ENCODE measurements around the gene TPPP2.
A peak's percentile ranks its signal among the peaks of the same experiment; 100 is the strongest.

TPPP2 gene

GRCh38 chr14:21057803-21058675, 28.0 kb downstream of the TPPP2 start, which contains the start of gene RNASE8:
Gene RNASE8, plus strand, starts transcription at chr14:21057822. Its CDS starts 71 bp downstream, at chr14:21057893.
- no peak for DNase-seq (ENCODE audit: low spot score)

DNA sequence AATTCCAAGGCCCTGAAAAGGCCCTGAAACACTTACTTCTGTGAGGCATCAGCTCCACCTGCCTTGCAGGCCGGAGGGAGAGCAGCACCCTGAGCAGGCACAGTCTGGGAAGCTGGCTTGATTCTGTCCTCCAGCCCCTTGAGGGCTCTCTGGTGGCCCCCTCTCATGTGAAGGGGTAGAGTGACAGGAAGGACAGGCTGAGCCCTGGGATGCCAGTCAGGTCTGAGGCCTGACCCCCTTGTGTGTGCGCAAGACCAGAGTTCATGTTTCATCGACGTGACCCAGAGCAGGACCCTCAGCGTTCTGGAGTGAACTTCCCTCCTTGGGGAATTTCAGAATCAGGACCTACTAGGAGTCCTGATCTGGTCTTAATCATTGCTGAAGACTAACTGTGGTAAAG, 28.9 kb downstream of the TPPP2 start:
- no peak for DNase-seq (ENCODE audit: low spot score)

DNA sequence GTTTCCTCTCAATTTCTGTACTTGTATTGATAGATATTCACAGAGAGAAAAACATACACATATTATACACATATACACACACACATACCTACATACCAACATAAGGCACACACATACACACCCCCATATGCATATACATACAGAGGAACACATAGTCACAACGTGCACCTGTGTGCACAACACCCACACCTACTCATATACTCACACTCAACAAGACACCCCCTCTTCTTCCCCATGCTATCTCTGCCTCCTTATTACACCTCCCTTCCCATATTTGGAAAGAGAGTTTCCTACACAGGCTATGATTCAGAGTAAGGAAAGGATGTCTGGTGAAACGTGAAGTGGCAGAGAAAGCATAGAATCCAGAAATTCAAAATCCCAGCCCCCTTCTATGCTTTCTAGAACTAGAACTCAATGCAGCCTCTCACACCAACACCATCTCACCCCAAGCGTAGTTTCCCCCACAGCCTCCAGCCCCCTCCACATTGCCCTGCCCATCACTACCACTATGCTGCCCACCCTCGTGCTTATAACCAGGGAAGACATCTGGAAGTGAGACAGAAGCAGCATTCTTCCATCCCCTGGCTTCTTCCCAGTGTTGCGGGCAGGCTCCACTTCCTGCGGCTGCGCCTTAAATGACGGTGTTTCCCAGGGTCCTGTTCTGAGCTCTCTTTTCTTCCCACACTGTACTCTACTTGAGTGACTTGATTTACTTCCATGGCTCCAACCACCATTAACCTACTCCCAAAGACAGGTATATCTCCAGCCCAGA, 30.0 kb downstream of the TPPP2 start:
- DNase-seq (ENCODE audit: low spot score), result no peak

- DNase-seq (ENCODE audit: low spot score), result no peak
Measured at GRCh38 chr14:21060614-21061346, 30.8 kb downstream of the TPPP2 start.

- no peak for DNase-seq (ENCODE audit: low spot score)
Measured at GRCh38 chr14:21061347-21061668, 31.3 kb downstream of the TPPP2 start.

GRCh38 chr14:21063479-21063878, 33.5 kb downstream of the TPPP2 start:
- no peak for DNase-seq (ENCODE audit: low spot score)

DNA sequence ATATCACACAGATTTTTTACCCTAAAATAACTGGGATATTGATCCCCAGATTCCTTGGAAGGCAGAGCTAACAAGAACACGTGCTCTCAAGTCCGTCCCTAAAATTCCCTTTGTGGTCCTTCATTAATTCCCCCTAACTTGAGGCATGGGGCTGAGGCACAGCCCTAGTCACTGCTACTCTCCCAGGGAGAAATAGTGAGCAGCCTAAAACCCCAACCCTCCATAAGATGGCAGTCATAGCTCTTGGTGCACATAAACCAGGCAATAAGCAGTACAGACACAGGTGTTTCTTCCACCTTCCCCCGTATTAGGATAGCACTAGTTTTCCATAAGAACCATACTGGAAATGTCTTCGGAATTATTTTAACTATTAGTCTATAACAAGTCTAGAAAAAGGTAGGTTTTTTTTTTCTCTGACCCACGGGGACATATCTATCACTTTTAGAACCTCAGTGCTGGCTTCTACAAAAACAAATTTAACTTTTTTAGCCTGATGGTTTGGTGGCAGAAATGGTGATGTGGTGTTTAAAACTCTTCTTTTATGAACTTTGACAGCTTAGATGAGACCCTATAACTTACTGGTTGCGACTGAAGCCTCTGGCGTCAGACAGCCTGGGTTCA, 37.0 kb downstream of the TPPP2 start:
- DNase-seq (ENCODE audit: low spot score), result peak; percentile 31

- peak; percentile 81 for DNase-seq (ENCODE audit: low spot score)
Measured at GRCh38 chr14:21068521-21069387, 38.7 kb downstream of the TPPP2 start.

GRCh38 chr14:21069388-21070082, 39.5 kb downstream of the TPPP2 start:
- no peak for DNase-seq (ENCODE audit: low spot score)

GRCh38 chr14:21070083-21070609, 40.1 kb downstream of the TPPP2 start, which contains the start of gene ARHGEF40:
Gene ARHGEF40, plus strand, starts transcription at chr14:21070304. Its CDS starts 93 bp downstream, at chr14:21070397.
- DNase-seq (ENCODE audit: low spot score), result peak; percentile 26

GRCh38 chr14:21070610-21071224, 40.7 kb downstream of the TPPP2 start:
- peak; percentile 26 for DNase-seq (ENCODE audit: low spot score)

DNA sequence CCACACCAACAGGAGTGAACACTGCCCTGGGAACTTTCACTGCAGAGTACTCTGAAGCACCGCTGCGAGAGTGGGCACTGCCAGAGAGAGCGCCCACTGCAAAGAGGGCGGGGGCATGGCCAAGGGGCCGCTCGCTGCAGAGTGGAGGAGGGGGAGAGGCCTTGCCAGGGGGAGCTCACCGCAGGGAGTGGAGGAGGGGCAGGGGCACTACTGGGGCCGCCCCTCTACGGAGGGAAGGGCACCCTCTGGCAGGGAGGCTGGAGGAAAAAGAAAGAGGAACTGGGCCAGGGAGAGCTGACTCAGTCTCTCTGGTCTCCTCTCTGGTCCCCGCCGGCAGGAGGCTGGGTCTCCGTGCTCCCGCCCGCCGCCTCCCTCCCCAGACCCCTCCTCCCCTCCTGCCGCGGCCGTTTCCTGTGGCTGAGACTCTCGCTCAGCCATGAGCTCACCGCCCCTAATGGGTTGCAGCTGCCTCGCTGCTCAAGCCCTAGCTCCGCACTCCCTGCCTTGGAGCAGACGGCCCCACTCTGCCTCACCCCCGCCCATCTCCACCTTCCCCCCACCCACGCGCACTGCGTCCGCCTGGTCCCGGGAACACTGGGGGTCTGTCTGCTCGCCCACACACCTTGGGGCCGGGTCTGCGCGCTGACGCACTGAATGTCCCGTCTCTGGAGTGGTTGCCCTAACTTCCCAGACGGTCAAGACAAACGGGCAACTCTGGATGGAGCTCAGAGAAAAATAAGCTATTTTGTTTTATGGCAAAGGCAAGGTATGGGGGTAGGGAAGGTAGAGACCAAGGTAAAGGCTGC, 41.4 kb downstream of the TPPP2 start:
- peak; percentile 54 for DNase-seq (ENCODE audit: low spot score)

GRCh38 chr14:21072031-21072473, 42.0 kb downstream of the TPPP2 start:
- DNase-seq (ENCODE audit: low spot score), result no peak

- DNase-seq (ENCODE audit: low spot score), result no peak
Measured at GRCh38 chr14:21072781-21073339, 42.8 kb downstream of the TPPP2 start.

DNA sequence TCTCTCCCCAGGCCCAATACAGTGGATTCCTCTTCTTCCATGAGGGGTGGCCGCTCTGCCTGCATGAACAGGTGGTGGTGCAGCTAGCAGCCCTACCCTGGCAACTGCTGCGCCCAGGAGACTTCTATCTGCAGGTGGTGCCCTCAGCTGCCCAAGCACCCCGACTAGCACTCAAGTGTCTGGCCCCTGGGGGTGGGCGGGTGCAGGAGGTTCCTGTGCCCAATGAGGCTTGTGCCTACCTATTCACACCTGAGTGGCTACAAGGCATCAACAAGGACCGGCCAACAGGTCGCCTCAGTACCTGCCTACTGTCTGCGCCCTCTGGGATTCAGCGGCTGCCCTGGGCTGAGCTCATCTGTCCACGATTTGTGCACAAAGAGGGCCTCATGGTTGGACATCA, 43.9 kb downstream of the TPPP2 start:
- no peak for DNase-seq (ENCODE audit: low spot score)

GRCh38 chr14:21074398-21075272, 44.6 kb downstream of the TPPP2 start:
- DNase-seq (ENCODE audit: low spot score), result no peak

GRCh38 chr14:21075719-21076437, 45.9 kb downstream of the TPPP2 start:
- no peak for DNase-seq (ENCODE audit: low spot score)
